Thymus (tissue), 11 donors: ENCODE measurements around the gene GHITM. TPM values are rescaled to one million over a fixed set of nuclear protein-coding genes. Genes with fewer than 3 reads are reported as not detected.

Source experiments
- DNase-seq, 9 donors: peaks; one replicate each; pipeline ENCODE4 v3.0.0-alpha.2; 2013; ENCODE audit warnings: low spot score in 9 of 9, low read depth in 6 of 9, missing footprints in 1 of 9
- H3K27ac ChIP-seq, 2 donors: one replicate each; pipeline ENCODE4 v1.5.1; 2013; ENCODE audit warnings: control low read depth in 1 of 2, low read depth in 1 of 2, low read length in 1 of 2, mild to moderate bottlenecking in 1 of 2, moderate library complexity in 1 of 2
- H3K27me3 ChIP-seq, 2 donors: one replicate each; pipeline ENCODE4 v1.5.1; 2013; ENCODE audit warnings: low read length in 1 of 2; ENCODE audit not compliant: control insufficient read depth in 2 of 2, insufficient read depth in 1 of 2
- H3K36me3 ChIP-seq, 2 donors: one replicate each; pipeline ENCODE4 v1.5.1; 2013; ENCODE audit warnings: low read length in 1 of 2, mild to moderate bottlenecking in 1 of 2, moderate library complexity in 1 of 2; ENCODE audit not compliant: control insufficient read depth in 2 of 2, insufficient read depth in 2 of 2
- H3K4me1 ChIP-seq, 2 donors: one replicate each; pipeline ENCODE4 v1.5.1; 2013; ENCODE audit warnings: low read length in 2 of 2; ENCODE audit not compliant: control insufficient read depth in 2 of 2, insufficient read depth in 2 of 2
- H3K4me3 ChIP-seq, 2 donors: one replicate each; pipeline ENCODE4 v1.5.1; 2013; ENCODE audit warnings: low read length in 2 of 2, control low read depth in 1 of 2, mild to moderate bottlenecking in 1 of 2
- H3K9me3 ChIP-seq, 2 donors: one replicate each; pipeline ENCODE4 v1.5.1; 2013; ENCODE audit warnings: low read length in 1 of 2, mild to moderate bottlenecking in 1 of 2; ENCODE audit not compliant: control insufficient read depth in 2 of 2, insufficient read depth in 1 of 2
- WGBS: extraction: QIAGEN DNeasy Blood & Tissue Kit; methylation state at CpG from one replicate; pipeline ENCODE4 v1.1.7; 2013; 5-methylcytosine and 5-hydroxymethylcytosine counted together
- polyA plus RNA-seq: library from polyadenylated mRNA; stranded (reverse); fragments of 200-250 nt; gene quantifications from one replicate; pipeline ENCODE4 v1.2.3, GENCODE V29; 2013
- total RNA-seq: library from RNA; stranded (reverse); fragments of 120-200 nt; gene quantifications from one replicate; pipeline ENCODE4 v1.2.4, GENCODE V29; 2013
- donor health status: healthy.

Gene GHITM
- total and polyA plus RNA-seq, 2 donors, result 131 to 132 TPM

DNA sequence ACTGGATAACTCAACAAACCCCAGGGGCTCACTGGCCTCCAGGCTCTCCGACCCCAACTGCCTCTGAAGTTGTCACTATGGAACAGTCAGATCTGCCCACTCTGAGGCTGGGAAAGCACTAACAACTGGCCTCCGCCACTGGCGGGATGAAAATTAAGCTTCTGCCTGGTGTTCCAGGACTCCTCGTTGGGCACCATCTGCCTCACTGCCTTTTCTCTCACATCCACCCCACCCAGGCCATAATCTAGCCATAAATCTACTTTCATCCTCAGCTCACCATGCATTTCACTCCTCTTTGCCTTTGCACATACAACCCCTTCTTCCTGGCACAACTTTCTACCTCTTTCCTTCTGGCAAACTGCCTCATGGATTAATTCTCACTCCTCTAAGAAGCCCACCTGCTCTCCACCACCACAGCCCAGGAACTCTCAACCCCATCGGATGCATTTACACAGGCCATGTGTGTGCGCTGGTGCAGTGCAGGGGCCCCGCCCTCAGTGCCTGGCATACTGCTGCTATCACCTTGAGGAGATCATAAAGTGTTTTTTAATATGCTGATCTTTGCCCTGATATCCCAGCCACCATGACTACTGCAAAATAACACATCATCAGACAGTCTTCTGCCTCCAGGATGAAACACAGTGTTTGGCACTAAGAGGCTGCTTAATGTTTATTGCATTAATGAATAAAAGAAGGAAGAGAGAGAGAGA is 59.1 kb downstream of the GHITM start:
- Histone ChIP-seq H3K4me1 (peaks cover 8 to 17% of the 10 kb centered on the region in 2 donors), H3K27me3 (peaks cover 10 to 54% of the 10 kb centered on the region in 2 donors), H3K27ac (no peak overlapping the region), H3K4me3 (no peak overlapping the region), H3K9me3 (peaks cover 0 to 1% of the 10 kb centered on the region in 2 donors), H3K36me3 (no peaks in the 10 kb centered on the region)
- 92% methylated on average over 7 of the region's 7 CpGs for WGBS
- no peak for DNase-seq

GRCh38 chr10:84200537-84201243 is 61.4 kb downstream of the GHITM start:
- DNase-seq, result no peak
- Histone ChIP-seq H3K4me3 (no peak overlapping the region), H3K27me3 (peaks cover 2 to 30% of the 10 kb centered on the region in 2 donors), H3K4me1 (peaks cover 3 to 5% of the 10 kb centered on the region in 2 donors), H3K9me3 (peaks cover 0 to 1% of the 10 kb centered on the region in 2 donors), H3K36me3 (no peaks in the 10 kb centered on the region), H3K27ac (no peak overlapping the region)
- 92% methylated on average over 11 of the region's 11 CpGs for WGBS

DNA sequence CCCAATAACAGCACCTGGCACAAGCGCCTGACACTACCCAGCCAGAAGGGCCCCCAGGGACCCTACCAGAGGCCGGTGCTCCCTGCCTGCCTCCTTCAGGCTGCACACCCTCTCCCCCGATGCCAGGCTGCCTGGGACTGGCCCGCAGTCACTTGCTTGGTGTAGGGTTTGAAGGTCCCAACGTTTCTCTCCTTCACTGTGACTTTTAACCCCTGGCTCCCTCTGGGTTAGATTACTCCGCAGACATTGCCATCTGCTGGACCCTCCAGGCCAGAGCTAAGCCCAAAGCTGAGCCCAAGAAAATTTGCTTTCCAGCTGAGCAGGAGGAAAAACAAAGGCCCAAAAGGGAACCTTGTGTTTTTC is 61.9 kb downstream of the GHITM start:
- Histone ChIP-seq H3K36me3 (no peaks in the 10 kb centered on the region), H3K9me3 (peaks cover 0 to 1% of the 10 kb centered on the region in 2 donors), H3K27me3 (peaks cover 0 to 25% of the 10 kb centered on the region in 2 donors), H3K4me1 (peaks cover 0 to 2% of the 10 kb centered on the region in 2 donors), H3K27ac (no peak overlapping the region), H3K4me3 (no peak overlapping the region)
- WGBS, result 81% methylated on average over 6 of the region's 6 CpGs
- DNase-seq, result no peak

DNA sequence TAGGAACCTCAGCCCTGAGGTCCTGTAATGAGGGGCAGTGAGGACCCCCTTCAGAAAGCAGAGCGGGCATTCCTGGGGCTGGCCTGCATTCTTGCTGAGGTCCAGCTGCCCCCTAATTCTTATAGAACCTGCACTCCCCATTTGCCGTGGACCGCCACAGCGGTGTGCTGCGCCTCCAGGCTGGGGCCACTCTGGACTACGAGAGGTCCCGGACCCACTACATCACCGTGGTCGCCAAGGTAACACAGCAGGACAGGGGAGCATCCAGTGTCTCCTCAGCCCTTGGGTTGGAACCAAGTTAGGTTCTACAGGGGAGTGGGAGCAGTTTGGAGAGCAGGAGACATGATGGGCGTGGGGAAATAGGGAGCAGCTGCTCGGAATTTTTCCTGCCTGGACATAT is 62.4 kb downstream of the GHITM start:
- Histone ChIP-seq H3K9me3 (peaks cover 0 to 1% of the 10 kb centered on the region in 2 donors), H3K36me3 (no peaks in the 10 kb centered on the region), H3K27ac (no peak overlapping the region), H3K4me1 (no peaks in the 10 kb centered on the region), H3K27me3 (peaks cover 0 to 20% of the 10 kb centered on the region in 2 donors), H3K4me3 (no peak overlapping the region)
- 95% methylated on average over 11 of the region's 11 CpGs for WGBS
- no peak for DNase-seq

DNA sequence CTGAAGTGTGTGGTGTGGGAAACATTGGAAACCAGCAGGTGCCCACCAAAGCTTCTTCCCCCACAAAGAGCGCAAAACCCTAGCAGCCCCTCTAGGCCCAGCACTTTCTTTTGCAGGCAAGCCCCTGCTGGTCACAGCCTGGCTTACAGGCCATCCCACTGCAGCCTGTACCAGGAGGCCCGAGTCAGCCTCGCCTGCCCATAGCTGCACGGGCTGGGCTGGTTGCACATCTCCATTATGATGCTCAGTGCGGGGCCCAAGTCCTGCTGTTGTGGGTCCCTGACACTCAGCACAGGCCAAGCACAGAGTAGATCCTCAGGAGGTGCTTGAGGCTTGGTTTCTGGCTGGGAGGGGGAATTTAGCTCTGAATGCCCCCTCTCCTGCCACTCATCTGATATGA is 63.0 kb downstream of the GHITM start:
- no peak overlapping the region for H3K27ac ChIP-seq
- no peaks in the 10 kb centered on the region for H3K36me3 ChIP-seq
- no peaks in the 10 kb centered on the region for H3K4me1 ChIP-seq
- H3K4me3 ChIP-seq, result no peak overlapping the region
- WGBS, result 92% methylated on average over 5 of the region's 5 CpGs
- peaks cover 0 to 1% of the 10 kb centered on the region in 2 donors for H3K9me3 ChIP-seq
- peaks cover 0 to 14% of the 10 kb centered on the region in 2 donors for H3K27me3 ChIP-seq
- no peak for DNase-seq

Other genes with a start within 250 kb of the GHITM start
- gene GPR15LG, start 34.3 kb downstream of the GHITM start, total RNA-seq, result 0.38 TPM
- 7.7 TPM for gene GPR15LG, start 34.3 kb downstream of the GHITM start, polyA plus RNA-seq
- 0.52 TPM for gene CDHR1, start 55.0 kb downstream of the GHITM start, total RNA-seq
- gene CDHR1, start 55.0 kb downstream of the GHITM start, polyA plus RNA-seq, result 1.3 TPM
- not detected for gene LRIT2, start 86.0 kb downstream of the GHITM start, total RNA-seq
- gene LRIT2, start 86.0 kb downstream of the GHITM start, polyA plus RNA-seq, result not detected
- not detected for gene LRIT1, start 102.0 kb downstream of the GHITM start, total RNA-seq
- not detected for gene LRIT1, start 102.0 kb downstream of the GHITM start, polyA plus RNA-seq
- not detected for gene RGR, start 105.5 kb downstream of the GHITM start, total RNA-seq
- 0.18 TPM for gene RGR, start 105.5 kb downstream of the GHITM start, polyA plus RNA-seq
- gene CCSER2, start 189.1 kb downstream of the GHITM start, total RNA-seq, result 35.8 TPM
- gene CCSER2, start 189.1 kb downstream of the GHITM start, polyA plus RNA-seq, result 18.4 TPM